Kidney epithelial cell (primary cell): ENCODE results near the gene MITF. TPM values are rescaled to one million over a fixed set of nuclear protein-coding genes. Genes with fewer than 3 reads are reported as not detected.

Experiments
- DNase-seq: peaks from one replicate; pipeline ENCODE4 v3.0.0-alpha.2; 2010; ENCODE audit warnings: low read depth
- H3K27me3 ChIP-seq: 2 replicates; pipeline ENCODE4 v1.6.0; 2011; ENCODE audit warnings: low read length; ENCODE audit not compliant: control insufficient read depth, insufficient read depth
- H3K36me3 ChIP-seq: 2 replicates; pipeline ENCODE4 v1.5.1; 2011; ENCODE audit warnings: low read length; ENCODE audit not compliant: control insufficient read depth, insufficient read depth
- H3K4me3 ChIP-seq: 2 replicates; pipeline ENCODE4 v1.5.1; 2011; ENCODE audit warnings: low read depth, mild to moderate bottlenecking, control low read depth, low read length
- CTCF ChIP-seq: IDR thresholded peaks from 2 replicates; pipeline ENCODE4 v1.5.1; 2011; ENCODE audit warnings: mild to moderate bottlenecking, moderate library complexity, low read length, control low read depth, inconsistent platforms; ENCODE audit not compliant: insufficient read depth, poor library complexity, severe bottlenecking
- total RNA-seq: library from RNA; depleted of rRNA; stranded (reverse); fragments of >200 nt; gene quantifications from 2 replicates; pipeline ENCODE4 v1.2.3, GENCODE V29; 2015

The MITF gene
- total RNA-seq, 1 donor from 2014 or later, result 5.8 TPM

- no peaks in the 10 kb centered on the region for H3K36me3 ChIP-seq
- H3K4me3 ChIP-seq, result no peak overlapping the region
- DNase-seq, result no peak
- H3K27me3 ChIP-seq, result no peaks in the 10 kb centered on the region
- no peak for TF ChIP-seq CTCF
Observed at GRCh38 chr3:69776920-69777581, 37.8 kb downstream of the MITF start.

GRCh38 chr3:69777582-69777967 lies 38.3 kb downstream of the MITF start:
- Histone ChIP-seq H3K27me3 (no peaks in the 10 kb centered on the region), H3K4me3 (no peak overlapping the region), H3K36me3 (no peaks in the 10 kb centered on the region)
- no peak for TF ChIP-seq CTCF
- no peak for DNase-seq

- no peak for DNase-seq
- Histone ChIP-seq H3K36me3 (no peaks in the 10 kb centered on the region), H3K27me3 (no peaks in the 10 kb centered on the region), H3K4me3 (no peak overlapping the region)
- no peak for TF ChIP-seq CTCF
Observed at GRCh38 chr3:69781593-69781992, 42.3 kb downstream of the MITF start.

- H3K4me3 ChIP-seq, result no peak overlapping the region
- no peaks in the 10 kb centered on the region for H3K36me3 ChIP-seq
- TF ChIP-seq CTCF, result no peak
- no peaks in the 10 kb centered on the region for H3K27me3 ChIP-seq
- peak; percentile 78 for DNase-seq
Observed at GRCh38 chr3:69784954-69785514, 45.8 kb downstream of the MITF start.

- Histone ChIP-seq H3K27me3 (no peaks in the 10 kb centered on the region), H3K4me3 (no peak overlapping the region), H3K36me3 (no peaks in the 10 kb centered on the region)
- DNase-seq, result no peak
- TF ChIP-seq CTCF, result no peak
Observed at GRCh38 chr3:69785769-69786320, 46.6 kb downstream of the MITF start.
